Pancreas (tissue), 10 donors: ENCODE results near the gene HOXA13. TPM values are rescaled to one million over a fixed set of nuclear protein-coding genes. Genes with fewer than 3 reads are reported as not detected.

ENCODE experiments used
- ATAC-seq, 4 donors: fragments of 200-7000 bp; cut with Tn5 transposase; one replicate each; pipeline versions ENCODE4 v1.8.0 to v1.9.1; 2020; ENCODE audit warnings: mild to moderate bottlenecking in 4 of 4, moderate library complexity in 4 of 4
- DNase-seq, 6 donors: peaks; one replicate each; pipeline ENCODE4 v3.0.0-alpha.2; 2020
- FAIRE-seq: peaks from 2 replicates; lab custom pipeline; 2012; peaks lifted over from hg19 to GRCh38; lab: Jason Lieb, UNC
- H3K27ac ChIP-seq, 4 donors: fragments of 200-600 bp; sonication (generic); 1 replicate in 3 of 4; 2 replicates in 1 of 4; pipeline versions ENCODE4 v1.5.0 to v1.8.0; 2020
- H3K27me3 ChIP-seq, 4 donors: fragments of 200-600 bp; one replicate each; pipeline ENCODE4 v1.8.0; 2021
- H3K36me3 ChIP-seq, 3 donors: fragments of 200-600 bp; sonication (generic) in 1 of 3; one replicate each; pipeline versions ENCODE4 v1.5.0 to v1.8.0; 2020 to 2021
- H3K4me1 ChIP-seq, 3 donors: fragments of 200-600 bp; one replicate each; pipeline ENCODE4 v1.8.0; 2021
- H3K4me3 ChIP-seq, 4 donors: fragments of 200-600 bp; sonication (generic) in 2 of 4; one replicate each; pipeline versions ENCODE4 v1.5.0 to v1.8.0; 2020 to 2021
- H3K9me3 ChIP-seq, 4 donors: fragments of 200-600 bp; one replicate each; pipeline ENCODE4 v1.8.0; 2021
- CTCF ChIP-seq, 4 donors: fragments of 200-600 bp; sonication (generic) in 3 of 4; IDR thresholded peaks; one replicate each; pipeline versions ENCODE4 v1.5.0 to v1.8.0; 2021; ENCODE audit warnings: antibody characterized with exemption in 4 of 4
- WGBS, 2 donors: extraction: QIAGEN DNeasy Blood & Tissue Kit; methylation state at CpG; one replicate each; pipeline ENCODE4 v1.1.7; 2013; 5-methylcytosine and 5-hydroxymethylcytosine counted together
- intact Hi-C, 3 donors: fragments of 100-400 bp; cut with DNase I; formaldehyde crosslinking; loops; one replicate each; pipeline versions ENCODE4 v1.11.1 to v1.14.2; 2022
- polyA plus RNA-seq, 2 donors: library from polyadenylated mRNA; stranded (reverse); fragments of 200-250 nt; gene quantifications; one replicate each; pipeline ENCODE4 v1.2.3, GENCODE V29; 2013
- total RNA-seq, 6 donors: library from RNA; stranded (reverse); fragmentation: NEBNext Ultra II Directional in 4 of 6; extraction: Animal tissue kit (Norgen Biotek cat#: 25700) in 4 of 6; gene quantifications; one replicate each; pipeline versions ENCODE4 v1.2.1 to v1.2.4, GENCODE V29; 2021 to 2023
- donor health status: healthy with polysubstance abuse.
- donor health status: DM: no; HTN: no; CAD: no; lungs with moderate emphysema.
- donor health status: DM: no; HTN: no; CAD: no.
- donor health status: control.
- donor health status: control.
- donor health status: Bipolar disorder and iron deficiency.
- donor health status: DM: yes; HTN: yes; CAD: no.
- donor health status: DM: no; HTN: no; CAD: no.
- donor health status: DM: no; HTN: no; CAD: no.
- donor health status: DM: yes; HTN: yes; CAD: no.

Gene HOXA13
- total and polyA plus RNA-seq, 8 donors, result 0.03 TPM; not detected in 7

DNA sequence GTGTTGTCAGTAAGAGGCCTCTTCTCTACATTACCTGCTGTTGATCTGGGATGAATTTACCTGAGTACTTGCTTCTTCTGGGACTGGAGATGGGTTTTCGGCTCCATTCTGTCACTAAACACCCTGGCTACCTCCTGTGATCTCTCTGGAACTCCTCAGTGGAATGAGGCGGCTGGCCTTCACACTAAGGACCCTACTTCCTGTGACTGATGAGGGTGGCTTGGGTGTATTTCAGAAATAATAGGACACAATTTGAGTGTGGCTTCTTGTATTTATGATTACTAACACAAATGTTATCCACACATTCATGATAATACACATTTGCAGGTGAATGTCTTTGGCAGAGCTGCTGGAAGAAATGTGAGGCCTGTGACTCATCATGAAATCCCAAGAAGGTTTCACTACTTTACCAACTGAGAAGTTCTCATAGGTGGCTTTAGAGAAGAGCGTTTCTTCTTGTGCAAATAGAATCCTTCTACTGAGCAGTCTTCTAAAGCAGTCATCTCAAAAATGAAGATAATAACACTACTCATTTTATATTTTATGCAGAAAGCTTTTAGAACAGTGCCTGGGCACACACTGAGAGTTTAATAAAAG lies 21.4 kb upstream of the HOXA13 start:
- ATAC-seq, result no peak
- WGBS, 2 donors, result 88 to 92% methylated on average over 3 of the region's 3 CpGs
- Histone ChIP-seq H3K4me3 (no peak overlapping the region), H3K4me1 (no peaks in the 10 kb centered on the region), H3K36me3 (no peaks in the 10 kb centered on the region), H3K9me3 (no peaks in the 10 kb centered on the region), H3K27me3 (peaks cover 3 to 46% (median 17%) of the 10 kb centered on the region in 4 donors), H3K27ac (no peak overlapping the region)
- FAIRE-seq, result no peak
- TF ChIP-seq CTCF (IDR thresholded peaks at IDR 0.05), result no peak
- DNase-seq, result no peak
- intact Hi-C loops, result loop anchor here in 1 of 3 donors (10.0 kb wide), 1 partner anchor 354 kb away; no protein-coding TSS in a partner anchor

GRCh38 chr7:27220440-27220955 lies 20.6 kb upstream of the HOXA13 start:
- ATAC-seq, result no peak
- FAIRE-seq, result no peak
- Histone ChIP-seq H3K9me3 (no peaks in the 10 kb centered on the region), H3K4me3 (no peak overlapping the region), H3K27me3 (peaks cover 3 to 39% (median 17%) of the 10 kb centered on the region in 4 donors), H3K4me1 (no peaks in the 10 kb centered on the region), H3K36me3 (no peaks in the 10 kb centered on the region), H3K27ac (no peak overlapping the region)
- 25 to 31% methylated on average over 32 to 45 of the region's 45 CpGs for WGBS, 2 donors
- intact Hi-C loops, result loop anchor here in 1 of 3 donors (10.0 kb wide), 1 partner anchor 354 kb away; no protein-coding TSS in a partner anchor
- TF ChIP-seq CTCF (IDR thresholded peaks at IDR 0.05), result no peak
- no peak for DNase-seq

- ATAC-seq, result no peak
These were observed 19.9 kb upstream of the HOXA13 start for GRCh38 chr7:27219821-27220220.

DNA sequence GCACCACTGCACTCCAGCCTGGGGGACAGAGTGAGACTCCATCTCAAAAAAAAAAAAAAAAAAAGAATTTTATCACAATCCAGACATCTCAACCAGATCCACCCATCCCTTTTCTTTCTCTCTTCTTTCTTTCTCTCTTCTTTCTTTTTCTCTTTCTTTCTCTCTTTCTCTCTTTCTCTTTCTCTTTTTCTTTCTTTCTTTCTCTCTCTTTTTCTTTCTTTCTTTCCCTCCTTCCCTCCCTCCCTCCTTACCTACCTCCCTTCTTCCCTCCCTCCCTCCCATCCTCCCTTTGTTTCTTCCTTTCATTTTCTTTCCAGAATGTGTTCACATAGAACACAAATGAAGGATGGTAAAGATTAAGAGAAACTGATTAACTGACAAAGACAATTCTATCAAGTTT lies 18.1 kb upstream of the HOXA13 start:
- ATAC-seq (no peak), DNase-seq (no peak), FAIRE-seq (no peak)
- Histone ChIP-seq H3K4me1 (no peaks in the 10 kb centered on the region), H3K27me3 (peaks cover 0 to 28% (median 10%) of the 10 kb centered on the region in 4 donors), H3K27ac (no peak overlapping the region), H3K9me3 (no peaks in the 10 kb centered on the region), H3K4me3 (no peak overlapping the region), H3K36me3 (no peaks in the 10 kb centered on the region)
- TF ChIP-seq CTCF (IDR thresholded peaks at IDR 0.05), result no peak
- intact Hi-C loops, result no loop called here

More at GRCh38 chr7:27219821-27220220, 19.9 kb upstream of the HOXA13 start:
- Histone ChIP-seq H3K36me3 (no peaks in the 10 kb centered on the region), H3K9me3 (no peaks in the 10 kb centered on the region), H3K4me1 (no peaks in the 10 kb centered on the region), H3K4me3 (no peak overlapping the region), H3K27me3 (peaks cover 3 to 35% (median 17%) of the 10 kb centered on the region in 4 donors), H3K27ac (no peak overlapping the region)
- intact Hi-C loops, result loop anchor here in 1 of 3 donors (10.0 kb wide), 1 partner anchor 355 kb away; no protein-coding TSS in a partner anchor
- no peak for TF ChIP-seq CTCF (IDR thresholded peaks at IDR 0.05)
- DNase-seq (no peak), FAIRE-seq (no peak)
- 64 to 68% methylated on average over 4 of the region's 4 CpGs for WGBS, 2 donors

- Histone ChIP-seq H3K27me3 (peaks cover 0 to 37% (median 13%) of the 10 kb centered on the region in 4 donors), H3K27ac (no peak overlapping the region), H3K4me1 (peaks cover 0 to 6% (median 0%) of the 10 kb centered on the region in 3 donors), H3K36me3 (no peaks in the 10 kb centered on the region), H3K9me3 (no peaks in the 10 kb centered on the region), H3K4me3 (no peak overlapping the region)
- 83 to 94% methylated on average over 2 of the region's 2 CpGs for WGBS, 2 donors
- DNase-seq (no peak), FAIRE-seq (no peak), ATAC-seq (no peak)
- TF ChIP-seq CTCF (IDR thresholded peaks at IDR 0.05), result no peak
- intact Hi-C loops, result no loop called here
These were observed 15.5 kb upstream of the HOXA13 start for GRCh38 chr7:27215356-27215755.
